Activated CD4-positive, CD25-positive, alpha-beta regulatory T cell (primary cell): Measurements from ENCODE around the gene DLGAP5.
A peak's percentile ranks its signal among the peaks of the same experiment; 100 is the strongest.

Experiments
- DNase-seq, 4 experiments: peaks; one replicate each; lab custom pipeline; 2025; lab: John Stamatoyannopoulos, UW

DLGAP5 gene

GRCh38 chr14:55191203-55192053 is at the start of gene DLGAP5:
Gene DLGAP5 (minus strand): TSS chr14:55191585. CDS start chr14:55189179, 2,406 bp downstream.
- peak; percentile 61 to 71 (median 64) for DNase-seq

- DNase-seq = no peak
Measured at GRCh38 chr14:55240526-55241178, 49.3 kb upstream of the DLGAP5 start.

GRCh38 chr14:55239320-55239719 is 47.9 kb upstream of the DLGAP5 start:
- DNase-seq = no peak

- DNase-seq = no peak
Measured at GRCh38 chr14:55238019-55238680, 46.8 kb upstream of the DLGAP5 start.

GRCh38 chr14:55233591-55233990 is 42.2 kb upstream of the DLGAP5 start:
- no peak for DNase-seq

- no peak for DNase-seq
Measured at GRCh38 chr14:55228261-55228660, 36.9 kb upstream of the DLGAP5 start.

GRCh38 chr14:55223364-55223763 is 32.0 kb upstream of the DLGAP5 start:
- no peak for DNase-seq

GRCh38 chr14:55221968-55222367 is 30.6 kb upstream of the DLGAP5 start:
- DNase-seq = no peak

- no peak for DNase-seq
Measured at GRCh38 chr14:55221186-55221585, 29.8 kb upstream of the DLGAP5 start.

GRCh38 chr14:55220230-55220629 is 28.8 kb upstream of the DLGAP5 start:
- no peak for DNase-seq

- no peak for DNase-seq
Measured at GRCh38 chr14:55212634-55213033, 21.2 kb upstream of the DLGAP5 start.

GRCh38 chr14:55207832-55208231 is 16.4 kb upstream of the DLGAP5 start:
- DNase-seq = no peak

- no peak for DNase-seq
Measured at GRCh38 chr14:55206175-55206693, 14.8 kb upstream of the DLGAP5 start.

- DNase-seq = no peak
Measured at GRCh38 chr14:55201219-55202101, 10.1 kb upstream of the DLGAP5 start.

- no peak for DNase-seq
Measured at GRCh38 chr14:55200651-55201050, 9.3 kb upstream of the DLGAP5 start.

GRCh38 chr14:55198749-55199148 is 7.4 kb upstream of the DLGAP5 start:
- no peak for DNase-seq

GRCh38 chr14:55194656-55195355 is 3.4 kb upstream of the DLGAP5 start:
- no peak for DNase-seq

- no peak for DNase-seq
Measured at GRCh38 chr14:55192054-55192621, 753 bp upstream of the DLGAP5 start.

- DNase-seq = no peak
Measured at GRCh38 chr14:55190906-55191202, 531 bp downstream of the DLGAP5 start.

- no peak for DNase-seq
Measured at GRCh38 chr14:55188686-55189295, 2.6 kb downstream of the DLGAP5 start.
